ENCODE measurements around the gene GBA2.
A peak's percentile ranks its signal among the peaks of the same experiment; 100 is the strongest.

GBA2 gene

DNA sequence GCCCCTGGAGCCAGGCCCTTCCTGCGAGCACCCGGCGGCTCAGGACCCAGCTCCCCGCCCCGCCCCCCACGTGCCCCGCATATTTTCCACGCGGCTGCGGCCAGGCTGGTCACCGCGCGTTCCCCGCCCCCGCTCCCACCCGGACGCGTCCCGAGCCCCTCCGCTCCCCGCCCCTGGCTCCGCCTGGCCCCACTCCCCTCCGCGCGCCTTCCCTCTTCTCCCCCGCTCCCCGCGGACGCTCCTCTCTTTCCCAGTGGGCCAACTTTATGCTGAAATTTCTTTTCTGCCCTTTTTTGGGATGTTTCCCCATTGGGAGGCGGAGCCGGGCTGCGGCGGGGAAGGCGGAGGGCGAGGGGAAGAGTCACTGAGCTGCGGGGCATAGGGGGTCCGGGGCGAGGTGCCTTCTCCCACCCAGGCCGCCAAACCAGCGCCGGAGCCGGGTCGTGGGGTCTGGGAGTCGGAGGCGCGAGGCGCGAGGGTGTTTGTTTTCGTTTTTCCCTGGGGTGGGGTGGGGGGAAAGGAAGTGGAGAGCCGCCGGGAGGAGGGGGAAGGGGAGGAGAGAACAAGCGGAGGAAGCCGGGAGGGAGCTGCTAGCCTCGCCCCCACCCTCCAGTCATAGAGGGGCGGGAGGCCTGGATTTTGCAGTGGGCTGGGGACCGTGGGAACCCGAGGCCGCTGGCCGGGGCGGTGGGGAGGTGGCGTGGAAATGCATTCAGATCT, 58.3 kb downstream of the GBA2 start:
- DNase-seq (ENCODE audit: low read depth): peak; percentile 54

GRCh38 chr9:35690294-35690613, 58.8 kb downstream of the GBA2 start:
- peak; percentile 22 for DNase-seq (ENCODE audit: low read depth)

GRCh38 chr9:35689542-35690293, 59.3 kb downstream of the GBA2 start, which contains the start of gene TPM2:
Gene TPM2, minus strand, starts transcription at chr9:35689925. Its CDS starts 108 bp downstream, at chr9:35689817.
- DNase-seq (ENCODE audit: low read depth): peak; percentile 36

DNA sequence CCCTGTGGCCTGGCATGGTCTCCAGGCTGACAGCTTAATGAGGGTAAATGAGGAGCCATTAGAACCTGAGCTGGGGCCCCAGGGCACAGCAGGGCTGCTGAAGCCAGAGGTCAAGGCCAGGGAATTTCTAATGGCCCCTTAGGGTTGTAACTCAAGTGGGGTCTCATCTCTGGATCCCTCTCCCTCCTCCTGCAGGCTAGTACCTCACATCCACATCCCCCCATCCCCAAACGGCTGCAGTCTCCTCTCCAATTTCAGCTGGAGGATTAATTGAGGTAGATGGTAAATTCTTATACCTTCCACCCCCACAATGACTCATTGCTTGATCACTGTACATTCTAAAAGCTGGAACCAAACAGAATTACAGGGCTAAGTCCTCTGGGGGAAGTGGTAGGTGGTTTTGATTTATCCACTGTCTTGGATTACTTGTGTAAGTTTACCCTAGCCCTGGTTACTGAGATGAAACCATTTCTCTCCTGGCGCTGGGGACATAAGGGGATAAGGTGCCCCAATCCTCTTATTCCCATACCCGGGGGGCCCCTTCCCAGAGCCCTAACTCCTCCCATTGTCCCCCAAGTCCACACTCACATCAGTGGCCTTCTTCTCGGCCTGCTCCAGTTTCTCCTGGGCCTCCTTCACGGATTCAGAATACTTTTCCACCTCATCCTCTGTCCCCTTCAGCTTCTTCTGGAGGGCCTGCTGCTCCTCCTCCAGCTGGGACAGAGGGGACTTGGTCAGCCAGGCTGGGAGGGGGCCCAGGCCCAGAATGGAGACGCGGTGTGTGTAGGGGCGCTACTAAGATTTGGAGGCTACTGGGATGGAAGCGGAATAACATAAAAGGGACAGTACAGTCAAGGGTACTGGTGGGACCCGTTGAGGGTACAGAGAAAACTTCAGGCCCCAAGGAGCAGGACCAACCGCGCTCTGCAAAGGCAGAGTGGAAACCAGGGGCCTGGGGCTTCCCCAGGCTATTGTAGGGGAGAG, 60.2 kb downstream of the GBA2 start:
- DNase-seq (ENCODE audit: low read depth): peak; percentile 78

- DNase-seq (ENCODE audit: low read depth): no peak
Measured at GRCh38 chr9:35687972-35688557, 61.0 kb downstream of the GBA2 start.

GRCh38 chr9:35687306-35687705, 61.7 kb downstream of the GBA2 start:
- DNase-seq (ENCODE audit: low read depth): no peak

Measured in stromal cell of bone marrow (primary cell).